HepG2 (cell line): ENCODE data around the gene IFT43. TPM values are rescaled to one million over a fixed set of nuclear protein-coding genes. Genes with fewer than 3 reads are reported as not detected.

Source experiments
- MEF2D ChIP-seq: sonication (generic); formaldehyde crosslinking; IDR thresholded peaks from 2 replicates; pipeline ENCODE4 v1.5.1; 2020; ENCODE audit warnings: mild to moderate bottlenecking, missing genetic modification reagents
- SNAPC2 ChIP-seq: sonication (generic); formaldehyde crosslinking; IDR thresholded peaks from 2 replicates; pipeline ENCODE4 v1.8.1; 2022; ENCODE audit warnings: mild to moderate bottlenecking, missing genetic modification reagents
- TMF1 ChIP-seq: sonication (generic); formaldehyde crosslinking; IDR thresholded peaks from 2 replicates; pipeline ENCODE4 v1.8.1; 2022; ENCODE audit warnings: low read depth, missing genetic modification reagents
- ZNF746 ChIP-seq: sonication (generic); formaldehyde crosslinking; IDR thresholded peaks from 2 replicates; pipeline ENCODE4 v1.8.0; 2022; ENCODE audit warnings: mild to moderate bottlenecking, missing genetic modification reagents
- ZNF788 ChIP-seq: sonication (generic); formaldehyde crosslinking; IDR thresholded peaks from 2 replicates; pipeline ENCODE4 v1.5.0; 2020; ENCODE audit warnings: mild to moderate bottlenecking, missing genetic modification reagents, borderline replicate concordance
- ZNF878 ChIP-seq: sonication (generic); formaldehyde crosslinking; IDR thresholded peaks from 2 replicates; pipeline ENCODE4 v1.8.1; 2023; ENCODE audit warnings: mild to moderate bottlenecking, missing genetic modification reagents, moderate library complexity
- polyA plus RNA-seq, 8 experiments: library from polyadenylated mRNA; depleted of rRNA in 3 of 8; stranded (reverse) in 7 of 8; unstranded in 1 of 8; fragments of >200 nt; fragmentation: Illumina TruSeq in 4 of 8; extraction: Trizol in 4 of 8; gene quantifications; 2 replicates each; pipeline versions ENCODE4 v1.2.1 to v1.2.3, GENCODE V29; 2011 to 2016; ENCODE audit warnings: low read depth in 4 of 8, missing spikeins in 1 of 8, mixed read lengths in 1 of 8; ENCODE audit not compliant: insufficient read depth in 1 of 8
- total RNA-seq, 5 experiments: library from RNA; depleted of rRNA; stranded (reverse); fragments of >200 nt; fragmentation: Illumina TruSeq; extraction: Trizol; gene quantifications; 2 replicates each; pipeline ENCODE4 v1.2.3, GENCODE V29; 2016; ENCODE audit warnings: low read depth in 1 of 5
- TF ChIP-seq, protein P1 (sequence below): sonication (generic); formaldehyde crosslinking; IDR thresholded peaks from 2 replicates; pipeline ENCODE4 v1.5.1; 2020; ENCODE audit warnings: mild to moderate bottlenecking, moderate library complexity, missing genetic modification reagents
- TF ChIP-seq, protein P2 (sequence below): sonication (generic); formaldehyde crosslinking; IDR thresholded peaks from 2 replicates; pipeline ENCODE4 v1.4.0; 2020; ENCODE audit warnings: mild to moderate bottlenecking, missing genetic modification reagents, borderline replicate concordance
- TF ChIP-seq, protein P3 (sequence below): sonication (generic); formaldehyde crosslinking; IDR thresholded peaks from 2 replicates; pipeline ENCODE4 v1.5.1; 2020; ENCODE audit warnings: missing genetic modification reagents, mild to moderate bottlenecking, borderline replicate concordance

Gene IFT43
- total and polyA plus RNA-seq, 2 of the 13 experiments (the other 11 are each of a cell fraction or from before 2014, with no cell fraction given): 0.15 to 0.55 TPM

DNA sequence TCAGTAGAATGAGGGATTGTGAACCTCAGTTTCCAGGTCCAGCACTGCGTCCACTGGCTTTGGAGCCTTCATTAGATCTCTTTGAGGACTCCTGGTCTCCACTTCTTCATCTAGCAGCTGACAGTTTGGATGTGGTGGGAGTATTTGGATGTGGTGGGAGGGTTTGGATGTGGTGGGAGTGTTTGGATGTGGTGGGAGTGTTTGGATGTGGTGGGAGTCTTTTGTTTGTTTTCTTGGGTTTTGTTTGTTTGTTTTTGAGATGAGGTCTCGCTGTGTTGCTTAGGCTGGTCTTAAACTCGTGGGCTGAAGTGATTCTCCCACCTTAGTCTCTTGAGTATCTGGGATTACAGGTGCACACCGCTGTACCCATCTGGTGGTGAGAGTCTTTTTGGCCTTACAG is 64.7 kb downstream of the IFT43 start (continued):
- TF ChIP-seq, protein P1, sequence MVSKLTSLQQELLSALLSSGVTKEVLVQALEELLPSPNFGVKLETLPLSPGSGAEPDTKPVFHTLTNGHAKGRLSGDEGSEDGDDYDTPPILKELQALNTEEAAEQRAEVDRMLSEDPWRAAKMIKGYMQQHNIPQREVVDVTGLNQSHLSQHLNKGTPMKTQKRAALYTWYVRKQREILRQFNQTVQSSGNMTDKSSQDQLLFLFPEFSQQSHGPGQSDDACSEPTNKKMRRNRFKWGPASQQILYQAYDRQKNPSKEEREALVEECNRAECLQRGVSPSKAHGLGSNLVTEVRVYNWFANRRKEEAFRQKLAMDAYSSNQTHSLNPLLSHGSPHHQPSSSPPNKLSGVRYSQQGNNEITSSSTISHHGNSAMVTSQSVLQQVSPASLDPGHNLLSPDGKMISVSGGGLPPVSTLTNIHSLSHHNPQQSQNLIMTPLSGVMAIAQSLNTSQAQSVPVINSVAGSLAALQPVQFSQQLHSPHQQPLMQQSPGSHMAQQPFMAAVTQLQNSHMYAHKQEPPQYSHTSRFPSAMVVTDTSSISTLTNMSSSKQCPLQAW (CRISPR knock-in tag): no peak
- TF ChIP-seq SNAPC2: no peak
- no peak for TF ChIP-seq ZNF788 (CRISPR knock-in tag)
- TF ChIP-seq MEF2D (CRISPR knock-in tag): no peak
- TF ChIP-seq ZNF878 (CRISPR knock-in tag): no peak
- TF ChIP-seq, protein P2, sequence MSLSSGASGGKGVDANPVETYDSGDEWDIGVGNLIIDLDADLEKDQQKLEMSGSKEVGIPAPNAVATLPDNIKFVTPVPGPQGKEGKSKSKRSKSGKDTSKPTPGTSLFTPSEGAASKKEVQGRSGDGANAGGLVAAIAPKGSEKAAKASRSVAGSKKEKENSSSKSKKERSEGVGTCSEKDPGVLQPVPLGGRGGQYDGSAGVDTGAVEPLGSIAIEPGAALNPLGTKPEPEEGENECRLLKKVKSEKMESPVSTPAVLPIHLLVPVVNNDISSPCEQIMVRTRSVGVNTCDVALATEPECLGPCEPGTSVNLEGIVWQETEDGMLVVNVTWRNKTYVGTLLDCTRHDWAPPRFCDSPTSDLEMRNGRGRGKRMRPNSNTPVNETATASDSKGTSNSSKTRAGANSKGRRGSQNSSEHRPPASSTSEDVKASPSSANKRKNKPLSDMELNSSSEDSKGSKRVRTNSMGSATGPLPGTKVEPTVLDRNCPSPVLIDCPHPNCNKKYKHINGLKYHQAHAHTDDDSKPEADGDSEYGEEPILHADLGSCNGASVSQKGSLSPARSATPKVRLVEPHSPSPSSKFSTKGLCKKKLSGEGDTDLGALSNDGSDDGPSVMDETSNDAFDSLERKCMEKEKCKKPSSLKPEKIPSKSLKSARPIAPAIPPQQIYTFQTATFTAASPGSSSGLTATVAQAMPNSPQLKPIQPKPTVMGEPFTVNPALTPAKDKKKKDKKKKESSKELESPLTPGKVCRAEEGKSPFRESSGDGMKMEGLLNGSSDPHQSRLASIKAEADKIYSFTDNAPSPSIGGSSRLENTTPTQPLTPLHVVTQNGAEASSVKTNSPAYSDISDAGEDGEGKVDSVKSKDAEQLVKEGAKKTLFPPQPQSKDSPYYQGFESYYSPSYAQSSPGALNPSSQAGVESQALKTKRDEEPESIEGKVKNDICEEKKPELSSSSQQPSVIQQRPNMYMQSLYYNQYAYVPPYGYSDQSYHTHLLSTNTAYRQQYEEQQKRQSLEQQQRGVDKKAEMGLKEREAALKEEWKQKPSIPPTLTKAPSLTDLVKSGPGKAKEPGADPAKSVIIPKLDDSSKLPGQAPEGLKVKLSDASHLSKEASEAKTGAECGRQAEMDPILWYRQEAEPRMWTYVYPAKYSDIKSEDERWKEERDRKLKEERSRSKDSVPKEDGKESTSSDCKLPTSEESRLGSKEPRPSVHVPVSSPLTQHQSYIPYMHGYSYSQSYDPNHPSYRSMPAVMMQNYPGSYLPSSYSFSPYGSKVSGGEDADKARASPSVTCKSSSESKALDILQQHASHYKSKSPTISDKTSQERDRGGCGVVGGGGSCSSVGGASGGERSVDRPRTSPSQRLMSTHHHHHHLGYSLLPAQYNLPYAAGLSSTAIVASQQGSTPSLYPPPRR: no peak
- TF ChIP-seq, protein P3, sequence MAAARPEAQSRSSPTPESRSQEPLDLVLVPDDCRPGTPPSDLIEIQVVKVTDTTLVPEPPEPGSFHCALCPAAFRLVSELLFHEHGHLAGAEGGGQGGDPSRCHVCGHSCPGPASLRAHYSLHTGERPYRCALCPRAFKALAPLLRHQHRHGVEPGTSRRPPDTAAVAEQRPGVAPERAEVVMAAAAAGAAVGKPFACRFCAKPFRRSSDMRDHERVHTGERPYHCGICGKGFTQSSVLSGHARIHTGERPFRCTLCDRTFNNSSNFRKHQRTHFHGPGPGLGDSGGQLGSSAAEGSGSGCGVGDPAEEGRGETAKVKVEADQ (CRISPR knock-in tag): no peak
- TF ChIP-seq ZNF746 (CRISPR knock-in tag): no peak
- no peak for TF ChIP-seq TMF1 (CRISPR knock-in tag)
